Measurements from ENCODE around the gene PDE9A.

DNA sequence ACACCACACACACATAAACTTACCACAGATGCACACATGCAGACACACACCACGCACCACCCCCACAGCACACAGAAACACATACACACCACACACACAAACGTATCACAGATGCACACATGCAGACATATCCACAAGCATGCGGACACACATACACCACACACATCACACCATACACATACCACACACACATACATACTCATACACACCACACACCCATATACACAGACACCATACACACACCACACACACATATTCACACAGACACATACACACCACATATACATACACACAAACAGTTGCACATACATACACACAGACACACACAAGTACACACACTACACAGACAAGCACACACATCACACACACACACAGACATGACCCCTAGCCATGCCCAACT, 37.5 kb upstream of the PDE9A start:
- TF ChIP-seq, protein P1, sequence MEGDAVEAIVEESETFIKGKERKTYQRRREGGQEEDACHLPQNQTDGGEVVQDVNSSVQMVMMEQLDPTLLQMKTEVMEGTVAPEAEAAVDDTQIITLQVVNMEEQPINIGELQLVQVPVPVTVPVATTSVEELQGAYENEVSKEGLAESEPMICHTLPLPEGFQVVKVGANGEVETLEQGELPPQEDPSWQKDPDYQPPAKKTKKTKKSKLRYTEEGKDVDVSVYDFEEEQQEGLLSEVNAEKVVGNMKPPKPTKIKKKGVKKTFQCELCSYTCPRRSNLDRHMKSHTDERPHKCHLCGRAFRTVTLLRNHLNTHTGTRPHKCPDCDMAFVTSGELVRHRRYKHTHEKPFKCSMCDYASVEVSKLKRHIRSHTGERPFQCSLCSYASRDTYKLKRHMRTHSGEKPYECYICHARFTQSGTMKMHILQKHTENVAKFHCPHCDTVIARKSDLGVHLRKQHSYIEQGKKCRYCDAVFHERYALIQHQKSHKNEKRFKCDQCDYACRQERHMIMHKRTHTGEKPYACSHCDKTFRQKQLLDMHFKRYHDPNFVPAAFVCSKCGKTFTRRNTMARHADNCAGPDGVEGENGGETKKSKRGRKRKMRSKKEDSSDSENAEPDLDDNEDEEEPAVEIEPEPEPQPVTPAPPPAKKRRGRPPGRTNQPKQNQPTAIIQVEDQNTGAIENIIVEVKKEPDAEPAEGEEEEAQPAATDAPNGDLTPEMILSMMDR (conservative IDR thresholded peaks at IDR 0.05), result no peak
- no peak for TF ChIP-seq EZH2 (IDR thresholded peaks at IDR 0.05; ENCODE audit: low read depth)
